HCT116 (cell line): ENCODE data around the gene EPN1. TPM values are rescaled to one million over a fixed set of nuclear protein-coding genes. Genes with fewer than 3 reads are reported as not detected.

Experiments used
- ATAC-seq: fragments of 200-7000 bp; cut with Tn5 transposase; 2 replicates; pipeline ENCODE4 v1.9.1; 2020; ENCODE audit warnings: mild to moderate bottlenecking, moderate library complexity
- BruUV-seq: library from RNA; stranded (reverse); fragments of 400-500 nt; replicated peaks from 2 replicates; lab custom pipeline; 2021; lab: Mats Ljungman, UMichigan
- CTCF ChIA-PET: fragments of 300-600 bp; sonication (Branson Sonifier 250); formaldehyde crosslinking; loops from one replicate; lab custom pipeline; 2021; ENCODE audit warnings: antibody characterized with exemption; lab: Charles Lee
- POLR2A ChIA-PET: fragments of 300-600, 350-600 bp; sonication (Branson Sonifier 250); formaldehyde crosslinking; loops from one replicate; lab custom pipeline; 2021; ENCODE audit warnings: antibody characterized with exemption; lab: Charles Lee
- RAD21 ChIA-PET, 2 experiments: fragments of 300-600 bp; sonication (Branson Sonifier 250); formaldehyde crosslinking; loops; one replicate each; lab custom pipeline; 2023; ENCODE audit warnings: low total read pairs in 2 of 2; ENCODE audit not compliant: uncharacterized antibody in 2 of 2, unreplicated experiment in 2 of 2, low non-redundant PET in 1 of 2; lab: Charles Lee
- DNase-seq: peaks from one replicate; pipeline ENCODE4 v3.0.0-alpha.2; 2010; ENCODE audit warnings: low read depth, low spot score
- H2AFZ ChIP-seq: fragments of 200-600 bp; shearing (Covaris generic), sonication (generic); 2 replicates; pipeline ENCODE4 v1.6.1; 2017; ENCODE audit warnings: low read depth, mixed run types, mixed read lengths, antibody characterized with exemption, low read length; ENCODE audit not compliant: poor library complexity, severe bottlenecking
- H3K27ac ChIP-seq: 2 replicates; pipeline ENCODE4 v1.5.1; 2012; ENCODE audit warnings: low read depth, low read length
- H3K27me3 ChIP-seq: fragments of 200-600 bp; sonication (generic); 2 replicates; pipeline ENCODE4 v1.6.1; 2016; ENCODE audit warnings: mixed run types, low read length, mixed read lengths; ENCODE audit not compliant: insufficient read depth
- H3K36me3 ChIP-seq, 2 experiments: fragments of 200-500 bp in 1 of 2; fragments of 200-600 bp in 1 of 2; sonication (Bioruptor generic) in 1 of 2; sonication (generic) in 1 of 2; 2 replicates each; pipeline versions ENCODE4 v1.5.1 to v1.6.1; 2014 to 2016; ENCODE audit warnings: low read length in 2 of 2, inconsistent platforms in 1 of 2, mixed read lengths in 1 of 2, mixed run types in 1 of 2; ENCODE audit not compliant: insufficient read depth in 2 of 2, control insufficient read depth in 1 of 2
- H3K4me1 ChIP-seq, 2 experiments: fragments of 200-600 bp in 1 of 2; sonication (generic) in 1 of 2; 2 replicates each; pipeline versions ENCODE4 v1.5.1 to v1.6.1; 2012 to 2017; ENCODE audit warnings: low read length in 2 of 2, inconsistent platforms in 1 of 2, mild to moderate bottlenecking in 1 of 2, mixed read lengths in 1 of 2, mixed run types in 1 of 2, moderate library complexity in 1 of 2; ENCODE audit not compliant: insufficient read depth in 2 of 2, control insufficient read depth in 1 of 2
- H3K4me2 ChIP-seq: fragments of 200-600 bp; sonication (generic); 2 replicates; pipeline ENCODE4 v1.6.1; 2017; ENCODE audit warnings: mixed run types, low read length, mixed read lengths
- H3K4me3 ChIP-seq, 2 experiments: fragments of 200-600 bp in 1 of 2; sonication (generic) in 1 of 2; replicated peaks in 1 of 2; 2 replicates each; pipeline ENCODE4 v1.5.1; 2011 to 2016; ENCODE audit warnings: low read length in 2 of 2, control low read depth in 1 of 2, low read depth in 1 of 2, mild to moderate bottlenecking in 1 of 2, mixed read lengths in 1 of 2, mixed run types in 1 of 2
- H3K79me2 ChIP-seq: fragments of 200-600 bp; sonication (generic); 2 replicates; pipeline ENCODE4 v1.6.1; 2017; ENCODE audit warnings: mild to moderate bottlenecking, mixed run types, low read length, moderate library complexity, mixed read lengths; ENCODE audit not compliant: insufficient read depth
- H3K9ac ChIP-seq: fragments of 200-600 bp; sonication (generic); 2 replicates; pipeline ENCODE4 v1.6.1; 2016; ENCODE audit warnings: low read length, mixed read lengths
- H3K9me2 ChIP-seq: fragments of 200-600 bp; sonication (generic), shearing (Covaris generic); 2 replicates; pipeline ENCODE4 v1.6.1; 2017; ENCODE audit warnings: mixed run types, mild to moderate bottlenecking, moderate library complexity; ENCODE audit not compliant: insufficient read depth
- H3K9me3 ChIP-seq, 2 experiments: fragments of 200-500 bp in 1 of 2; fragments of 200-600 bp in 1 of 2; sonication (Bioruptor generic) in 1 of 2; sonication (generic) in 1 of 2; 2 replicates each; pipeline ENCODE4 v1.6.1; 2014 to 2017; ENCODE audit warnings: low read length in 2 of 2, mixed read lengths in 2 of 2, inconsistent platforms in 1 of 2, low read depth in 1 of 2, mild to moderate bottlenecking in 1 of 2, mixed run types in 1 of 2, moderate library complexity in 1 of 2; ENCODE audit not compliant: control insufficient read depth in 1 of 2, insufficient read depth in 1 of 2
- H4K20me1 ChIP-seq: fragments of 200-600 bp; sonication (generic), shearing (Covaris generic); 2 replicates; pipeline ENCODE4 v1.6.1; 2017; ENCODE audit warnings: mixed run types, mild to moderate bottlenecking, moderate library complexity; ENCODE audit not compliant: insufficient read depth
- ATF3 ChIP-seq: IDR thresholded peaks from 2 replicates; pipeline ENCODE4 v1.6.1; 2012
- CBX3 ChIP-seq: IDR thresholded peaks from 2 replicates; pipeline ENCODE4 v1.6.1; 2012; ENCODE audit warnings: low read depth
- CEBPB ChIP-seq: IDR thresholded peaks from 2 replicates; pipeline ENCODE4 v1.6.1; 2012; ENCODE audit warnings: low read depth
- CTCF ChIP-seq, 3 experiments: fragments of 200-600 bp in 1 of 3; sonication (generic) in 1 of 3; IDR thresholded peaks in 2 of 3; conservative IDR thresholded peaks in 1 of 3; 2 replicates each; pipeline ENCODE4 v1.5.1; 2012 to 2017; ENCODE audit warnings: low read depth in 2 of 3, low read length in 2 of 3, antibody characterized with exemption in 1 of 3, borderline replicate concordance in 1 of 3, control low read depth in 1 of 3, mild to moderate bottlenecking in 1 of 3, mixed read lengths in 1 of 3, mixed run types in 1 of 3, moderate library complexity in 1 of 3; ENCODE audit not compliant: insufficient read depth in 1 of 3
- EGR1 ChIP-seq: IDR thresholded peaks from 2 replicates; pipeline ENCODE4 v1.6.1; 2012; ENCODE audit warnings: low read depth
- ELF1 ChIP-seq: IDR thresholded peaks from 2 replicates; pipeline ENCODE4 v1.6.1; 2012; ENCODE audit warnings: low read depth, borderline replicate concordance
- EZH2 ChIP-seq: fragments of 200-600 bp; sonication (generic); IDR thresholded peaks from 2 replicates; pipeline ENCODE4 v1.6.1; 2017; ENCODE audit warnings: antibody characterized with exemption, mixed run types
- EZH2phosphoT487 ChIP-seq: fragments of 200-600 bp; IDR thresholded peaks from 2 replicates; pipeline ENCODE4 v1.6.1; 2018; ENCODE audit warnings: antibody characterized with exemption, borderline replicate concordance
- FOSL1 ChIP-seq: IDR thresholded peaks from 2 replicates; pipeline ENCODE4 v1.6.1; 2012; ENCODE audit warnings: low read depth
- JUND ChIP-seq: IDR thresholded peaks from 2 replicates; pipeline ENCODE4 v1.6.1; 2012
- MAX ChIP-seq: IDR thresholded peaks from 2 replicates; pipeline ENCODE4 v1.6.1; 2012
- POLR2AphosphoS5 ChIP-seq: IDR thresholded peaks from 2 replicates; pipeline ENCODE4 v1.6.1; 2011; ENCODE audit warnings: mild to moderate bottlenecking, low read depth, low read length, moderate library complexity
- RAD21 ChIP-seq: IDR thresholded peaks from 2 replicates; pipeline ENCODE4 v1.6.1; 2012; ENCODE audit warnings: low read depth, mild to moderate bottlenecking
- SIN3A ChIP-seq: IDR thresholded peaks from 2 replicates; pipeline ENCODE4 v1.6.1; 2012; ENCODE audit warnings: low read depth
- SP1 ChIP-seq: IDR thresholded peaks from 2 replicates; pipeline ENCODE4 v1.6.1; 2012; ENCODE audit warnings: low read depth
- SRF ChIP-seq: IDR thresholded peaks from 2 replicates; pipeline ENCODE4 v1.6.1; 2012; ENCODE audit warnings: low read depth
- TCF7L2 ChIP-seq: IDR thresholded peaks from 2 replicates; pipeline ENCODE4 v1.7.0; 2011; ENCODE audit warnings: borderline replicate concordance, inconsistent platforms; ENCODE audit not compliant: insufficient read depth, insufficient read length; ENCODE audit errors: extremely low read depth
- ZFX ChIP-seq: fragments of 450-650 bp; IDR thresholded peaks from 2 replicates; pipeline ENCODE4 v1.6.1; 2017
- ZNF274 ChIP-seq: fragments of 200-500 bp; sonication (Bioruptor generic); IDR thresholded peaks from 2 replicates; pipeline ENCODE4 v1.6.1; 2014; ENCODE audit warnings: mild to moderate bottlenecking, low read depth, low read length, inconsistent platforms
- intact Hi-C: fragments of 100-400 bp; cut with micrococcal nuclease; formaldehyde crosslinking; loops from 2 replicates; pipeline ENCODE4 v1.10.0; 2022
- total RNA-seq: library from RNA; stranded (reverse); gene quantifications from one replicate; pipeline ENCODE4 v1.2.1, GENCODE V29; 2021; ENCODE audit not compliant: unreplicated experiment
- TF ChIP-seq, protein P1 (sequence below): IDR thresholded peaks from 2 replicates; pipeline ENCODE4 v1.6.1; 2012; ENCODE audit warnings: low read depth

EPN1 gene
- total RNA-seq, 1 experiment from 2014 or later = 122 TPM

DNA sequence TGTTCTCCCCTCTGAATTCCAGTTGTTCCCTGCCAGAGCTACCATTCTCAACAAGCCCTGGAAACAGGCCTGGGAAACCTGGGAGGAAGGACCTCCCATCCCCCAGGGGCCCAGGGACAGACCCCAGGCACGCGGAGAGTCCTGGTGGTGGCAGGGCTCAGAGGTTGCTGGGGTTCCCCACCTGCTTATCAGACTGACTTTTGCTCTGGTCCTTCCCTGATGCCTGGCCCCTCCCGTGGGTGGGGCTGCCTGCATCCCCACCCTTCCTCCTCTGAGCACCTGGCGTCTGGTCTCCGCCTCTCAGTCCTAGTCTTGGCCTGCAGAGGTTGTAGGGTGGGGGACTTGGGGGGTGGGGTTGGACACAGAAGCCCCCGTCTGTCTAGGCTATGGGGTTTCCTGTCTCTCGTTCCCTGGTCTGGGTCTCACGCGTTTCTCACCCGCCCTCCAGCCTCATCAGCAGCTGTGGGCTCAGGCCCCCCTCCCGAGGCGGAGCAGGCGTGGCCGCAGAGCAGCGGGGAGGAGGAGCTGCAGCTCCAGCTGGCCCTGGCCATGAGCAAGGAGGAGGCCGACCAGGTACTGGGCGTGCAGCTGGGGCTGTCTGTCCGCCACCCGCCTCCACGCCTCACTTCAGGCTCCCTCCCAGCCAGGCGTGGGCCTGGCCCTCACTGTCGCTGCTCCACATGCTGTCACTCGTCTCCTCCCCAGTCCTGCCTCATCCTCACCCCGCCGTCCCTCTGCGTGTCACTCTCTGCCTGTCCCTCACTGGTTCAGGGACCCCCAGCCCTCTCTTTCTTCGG lies 13.6 kb downstream of the EPN1 start:
- TF ChIP-seq EGR1 = no peak
- TF ChIP-seq MAX = no peak
- TF ChIP-seq ZFX = no peak
- TF ChIP-seq ATF3 = no peak
- TF ChIP-seq, protein P1, sequence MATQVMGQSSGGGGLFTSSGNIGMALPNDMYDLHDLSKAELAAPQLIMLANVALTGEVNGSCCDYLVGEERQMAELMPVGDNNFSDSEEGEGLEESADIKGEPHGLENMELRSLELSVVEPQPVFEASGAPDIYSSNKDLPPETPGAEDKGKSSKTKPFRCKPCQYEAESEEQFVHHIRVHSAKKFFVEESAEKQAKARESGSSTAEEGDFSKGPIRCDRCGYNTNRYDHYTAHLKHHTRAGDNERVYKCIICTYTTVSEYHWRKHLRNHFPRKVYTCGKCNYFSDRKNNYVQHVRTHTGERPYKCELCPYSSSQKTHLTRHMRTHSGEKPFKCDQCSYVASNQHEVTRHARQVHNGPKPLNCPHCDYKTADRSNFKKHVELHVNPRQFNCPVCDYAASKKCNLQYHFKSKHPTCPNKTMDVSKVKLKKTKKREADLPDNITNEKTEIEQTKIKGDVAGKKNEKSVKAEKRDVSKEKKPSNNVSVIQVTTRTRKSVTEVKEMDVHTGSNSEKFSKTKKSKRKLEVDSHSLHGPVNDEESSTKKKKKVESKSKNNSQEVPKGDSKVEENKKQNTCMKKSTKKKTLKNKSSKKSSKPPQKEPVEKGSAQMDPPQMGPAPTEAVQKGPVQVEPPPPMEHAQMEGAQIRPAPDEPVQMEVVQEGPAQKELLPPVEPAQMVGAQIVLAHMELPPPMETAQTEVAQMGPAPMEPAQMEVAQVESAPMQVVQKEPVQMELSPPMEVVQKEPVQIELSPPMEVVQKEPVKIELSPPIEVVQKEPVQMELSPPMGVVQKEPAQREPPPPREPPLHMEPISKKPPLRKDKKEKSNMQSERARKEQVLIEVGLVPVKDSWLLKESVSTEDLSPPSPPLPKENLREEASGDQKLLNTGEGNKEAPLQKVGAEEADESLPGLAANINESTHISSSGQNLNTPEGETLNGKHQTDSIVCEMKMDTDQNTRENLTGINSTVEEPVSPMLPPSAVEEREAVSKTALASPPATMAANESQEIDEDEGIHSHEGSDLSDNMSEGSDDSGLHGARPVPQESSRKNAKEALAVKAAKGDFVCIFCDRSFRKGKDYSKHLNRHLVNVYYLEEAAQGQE = no peak
- no peak for TF ChIP-seq RAD21
- TF ChIP-seq ZNF274 = no peak
- TF ChIP-seq FOSL1 = no peak
- TF ChIP-seq CBX3 = no peak
- no peak for TF ChIP-seq CEBPB
- TF ChIP-seq EZH2 = no peak
- TF ChIP-seq JUND = no peak
- no peak for TF ChIP-seq SIN3A
- TF ChIP-seq SRF = no peak
- no peak for TF ChIP-seq SP1
- no peak for TF ChIP-seq TCF7L2
- no peak for TF ChIP-seq CTCF (IDR thresholded peaks at IDR 0.05 in 2 of 3, conservative IDR thresholded peaks at IDR 0.05 in 1 of 3; ENCODE audit: borderline replicate concordance in 1 of 3, insufficient read depth in 1 of 3, low read depth in 2 of 3, low read length in 2 of 3)
- TF ChIP-seq POLR2AphosphoS5 = no peak
- no peak for TF ChIP-seq ELF1
- TF ChIP-seq EZH2phosphoT487 = no peak
- Histone ChIP-seq H3K36me3 (peaks cover 20 to 21% of the 10 kb centered on the region in 2 experiments; a peak in 3 of 4 replicates), H3K9me3 (no peaks in the 10 kb centered on the region), H3K27me3 (no peaks in the 10 kb centered on the region), H2AFZ (no peak overlapping the region), H3K9me2 (no peaks in the 10 kb centered on the region), H3K79me2 (peaks cover 40% of the 10 kb centered on the region), H3K4me2 (no peak overlapping the region), H3K27ac (no peak overlapping the region), H3K9ac (no peak overlapping the region), H4K20me1 (no peaks in the 10 kb centered on the region), H3K4me1 (no peaks in the 10 kb centered on the region), H3K4me3 (no peak overlapping the region)
- no TSS peak for BruUV-seq
- no peak for DNase-seq
- peak; percentile 73 for ATAC-seq
- ChIA-PET RAD21 (no interaction called here), POLR2A (no interaction called here), CTCF (no interaction called here)
- intact Hi-C loops = no loop called here
